Measurements from ENCODE around the gene CBLN3. TPM values are rescaled to one million over a fixed set of nuclear protein-coding genes. Genes with fewer than 3 reads are reported as not detected.

Gene CBLN3
- polyA plus RNA-seq, 3 donors: 0.07 to 1.1 TPM; not detected in 1

- H3K27ac Mint-ChIP-seq: no peak overlapping the region
- no peak overlapping the region for H3K4me3 Mint-ChIP-seq
- peaks cover 0 to 5% (median 0%) of the 10 kb centered on the region in 7 donors for H3K9me3 Mint-ChIP-seq
- peaks cover 0 to 4% (median 0%) of the 10 kb centered on the region in 3 donors for H3K27me3 Mint-ChIP-seq (ENCODE audit: low read depth in 3 of 3)
- H3K4me3 ChIP-seq (replicated peaks in 1 of 3; ENCODE audit: low read depth in 2 of 3, low read length in 3 of 3): no peak overlapping the region
- no peaks in the 10 kb centered on the region for H3K4me1 Mint-ChIP-seq
- intact Hi-C loops (cut with micrococcal nuclease): no loop called here
- no peaks in the 10 kb centered on the region for H3K27me3 ChIP-seq (ENCODE audit: control insufficient read depth in 2 of 2, insufficient read depth in 2 of 2, low read length in 2 of 2)
- no peaks in the 10 kb centered on the region for H3K79me2 ChIP-seq (ENCODE audit: insufficient read depth, low read length)
- H3K36me3 ChIP-seq (replicated peaks in 1 of 2; ENCODE audit: control insufficient read depth in 1 of 2, insufficient read depth in 2 of 2, low read length in 2 of 2): no peaks in the 10 kb centered on the region
- 100% methylated on average over 1 of the region's 4 CpGs for WGBS (ENCODE audit: insufficient coverage)
- H3K27ac ChIP-seq (ENCODE audit: low read depth in 1 of 2, low read length in 2 of 2): no peak overlapping the region
- TF ChIP-seq CTCF (IDR thresholded peaks at IDR 0.05): no peak
- H2AFZ ChIP-seq (ENCODE audit: insufficient read depth, low read depth, low read length, poor library complexity, severe bottlenecking): no peak overlapping the region
- H4K20me1 ChIP-seq (ENCODE audit: insufficient read depth, low read length): no peaks in the 10 kb centered on the region
- no peaks in the 10 kb centered on the region for H3K36me3 Mint-ChIP-seq
- H3K9ac ChIP-seq (ENCODE audit: insufficient read depth, low read length, poor library complexity, severe bottlenecking): no peak overlapping the region
- DNase-seq: no peak
- H3K4me2 ChIP-seq (replicated peaks; ENCODE audit: extremely low read depth, low read length, poor library complexity, severe bottlenecking): no peak overlapping the region
- H3K9me3 ChIP-seq (replicated peaks in 1 of 2; ENCODE audit: control insufficient read depth in 1 of 2, insufficient read depth in 1 of 2, low read length in 2 of 2): no peaks in the 10 kb centered on the region
- H3K4me1 ChIP-seq (ENCODE audit: control insufficient read depth in 1 of 2, insufficient read depth in 2 of 2, low read length in 2 of 2): no peaks in the 10 kb centered on the region
Observed at GRCh38 chr14:24463884-24464785, 34.7 kb upstream of the CBLN3 start.

- Histone ChIP-seq H4K20me1 (ENCODE audit: insufficient read depth, low read length) (no peaks in the 10 kb centered on the region), H3K9me3 (replicated peaks in 1 of 2; ENCODE audit: control insufficient read depth in 1 of 2, insufficient read depth in 1 of 2, low read length in 2 of 2) (no peaks in the 10 kb centered on the region), H3K4me2 (replicated peaks; ENCODE audit: extremely low read depth, low read length, poor library complexity, severe bottlenecking) (no peak overlapping the region), H3K27ac (ENCODE audit: low read depth in 1 of 2, low read length in 2 of 2) (no peak overlapping the region), H3K27me3 (ENCODE audit: control insufficient read depth in 2 of 2, insufficient read depth in 2 of 2, low read length in 2 of 2) (no peaks in the 10 kb centered on the region), H3K4me1 (ENCODE audit: control insufficient read depth in 1 of 2, insufficient read depth in 2 of 2, low read length in 2 of 2) (no peaks in the 10 kb centered on the region), H3K36me3 (replicated peaks in 1 of 2; ENCODE audit: control insufficient read depth in 1 of 2, insufficient read depth in 2 of 2, low read length in 2 of 2) (no peaks in the 10 kb centered on the region), H3K79me2 (ENCODE audit: insufficient read depth, low read length) (no peaks in the 10 kb centered on the region), H3K9ac (ENCODE audit: insufficient read depth, low read length, poor library complexity, severe bottlenecking) (no peak overlapping the region), H3K4me3 (replicated peaks in 1 of 3; ENCODE audit: low read depth in 2 of 3, low read length in 3 of 3) (no peak overlapping the region), H2AFZ (ENCODE audit: insufficient read depth, low read depth, low read length, poor library complexity, severe bottlenecking) (no peak overlapping the region)
- DNase-seq: no peak
- Mint-ChIP-seq H3K4me3 (no peak overlapping the region), H3K27me3 (ENCODE audit: low read depth in 3 of 3) (peaks cover 0 to 4% (median 0%) of the 10 kb centered on the region in 3 donors), H3K9me3 (peaks cover 0 to 5% (median 0%) of the 10 kb centered on the region in 7 donors), H3K27ac (no peak overlapping the region), H3K36me3 (no peaks in the 10 kb centered on the region), H3K4me1 (no peaks in the 10 kb centered on the region)
- intact Hi-C loops (cut with micrococcal nuclease): no loop called here
- no peak for TF ChIP-seq CTCF (IDR thresholded peaks at IDR 0.05)
- WGBS (ENCODE audit: insufficient coverage): 78% methylated on average over 1 of the region's 5 CpGs
Observed at GRCh38 chr14:24463017-24463883, 33.8 kb upstream of the CBLN3 start.
